Peyer's patch (tissue), 4 donors: ENCODE measurements around the gene SLC26A8. TPM values are rescaled to one million over a fixed set of nuclear protein-coding genes. Genes with fewer than 3 reads are reported as not detected.
"Not testable (repeated sequence)": the region's sequence is repeated elsewhere in the genome, so short reads cannot be mapped to it uniquely, and the experiment has no call there.

Experiments
- DNase-seq, 3 donors: peaks; one replicate each; pipeline ENCODE4 v3.0.0-alpha.2; 2017 to 2019
- H3K27ac ChIP-seq, 4 donors: fragments of 200-600 bp; sonication (generic); one replicate each; pipeline ENCODE4 v1.5.1; 2016 to 2019
- H3K27me3 ChIP-seq, 2 donors: fragments of 200-600 bp; sonication (generic); one replicate each; pipeline ENCODE4 v1.5.1; 2019
- H3K36me3 ChIP-seq, 3 donors: fragments of 200-600 bp; sonication (generic); one replicate each; pipeline ENCODE4 v1.5.1; 2016 to 2019
- H3K4me1 ChIP-seq, 4 donors: fragments of 200-600 bp; sonication (generic); one replicate each; pipeline ENCODE4 v1.5.1; 2016 to 2019
- H3K4me3 ChIP-seq, 4 donors: fragments of 200-600 bp; sonication (generic); 1 replicate in 3 of 4; 2 replicates in 1 of 4; pipeline ENCODE4 v1.5.1; 2016 to 2019; ENCODE audit warnings: mild to moderate bottlenecking in 1 of 4
- H3K9me3 ChIP-seq, 4 donors: fragments of 200-600 bp; sonication (generic); one replicate each; pipeline ENCODE4 v1.5.1; 2016 to 2019; ENCODE audit warnings: mild to moderate bottlenecking in 1 of 4
- POLR2A ChIP-seq, 2 donors: fragments of 450-650 bp; IDR thresholded peaks; one replicate each; pipeline ENCODE4 v1.5.1; 2017; ENCODE audit warnings: antibody characterized with exemption in 2 of 2, mild to moderate bottlenecking in 2 of 2, moderate library complexity in 2 of 2
- total RNA-seq, 4 donors: library from RNA; depleted of rRNA; stranded (reverse); fragments of >200 nt; gene quantifications; one replicate each; pipeline ENCODE4 v1.1.0, GENCODE V29; 2016
- TF ChIP-seq, protein P1 (sequence below), 6 experiments: fragments of 450-650 bp in 4 of 6; fragments of 200-600 bp in 2 of 6; sonication (generic) in 1 of 6; IDR thresholded peaks; one replicate each; pipeline ENCODE4 v1.5.1; 2017 to 2019; ENCODE audit warnings: antibody characterized with exemption in 6 of 6, mild to moderate bottlenecking in 3 of 6, moderate library complexity in 1 of 6

Gene SLC26A8
- total RNA-seq, 4 donors from 2014 or later = 1.7 TPM; not detected in 3

DNA sequence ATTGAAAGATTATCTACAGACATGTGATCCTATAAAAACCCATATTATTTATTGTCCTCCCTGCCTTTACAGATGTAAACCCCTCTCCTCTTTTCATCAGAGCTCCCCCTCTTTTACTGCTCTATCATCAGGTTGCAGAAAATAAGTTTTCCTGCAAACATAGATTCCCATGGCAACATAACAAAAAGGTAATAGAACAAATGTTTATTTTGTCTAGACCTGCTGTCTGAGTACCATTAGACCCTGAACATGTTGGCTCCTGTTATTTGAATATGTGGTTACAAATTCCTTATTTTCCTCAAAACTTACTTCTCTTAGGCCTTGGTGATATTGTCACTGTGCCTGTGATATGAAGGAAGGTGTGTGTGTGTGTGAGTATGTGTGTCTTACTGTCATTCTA, 14.7 kb upstream of the SLC26A8 start:
- peaks cover 0 to 48% (median 5%) of the 10 kb centered on the region in 4 donors for H3K4me1 ChIP-seq
- no peaks in the 10 kb centered on the region for H3K27me3 ChIP-seq
- H3K4me3 ChIP-seq = no peak overlapping the region
- H3K9me3 ChIP-seq = no peaks in the 10 kb centered on the region
- H3K36me3 ChIP-seq = no peaks in the 10 kb centered on the region
- TF ChIP-seq, protein P1, sequence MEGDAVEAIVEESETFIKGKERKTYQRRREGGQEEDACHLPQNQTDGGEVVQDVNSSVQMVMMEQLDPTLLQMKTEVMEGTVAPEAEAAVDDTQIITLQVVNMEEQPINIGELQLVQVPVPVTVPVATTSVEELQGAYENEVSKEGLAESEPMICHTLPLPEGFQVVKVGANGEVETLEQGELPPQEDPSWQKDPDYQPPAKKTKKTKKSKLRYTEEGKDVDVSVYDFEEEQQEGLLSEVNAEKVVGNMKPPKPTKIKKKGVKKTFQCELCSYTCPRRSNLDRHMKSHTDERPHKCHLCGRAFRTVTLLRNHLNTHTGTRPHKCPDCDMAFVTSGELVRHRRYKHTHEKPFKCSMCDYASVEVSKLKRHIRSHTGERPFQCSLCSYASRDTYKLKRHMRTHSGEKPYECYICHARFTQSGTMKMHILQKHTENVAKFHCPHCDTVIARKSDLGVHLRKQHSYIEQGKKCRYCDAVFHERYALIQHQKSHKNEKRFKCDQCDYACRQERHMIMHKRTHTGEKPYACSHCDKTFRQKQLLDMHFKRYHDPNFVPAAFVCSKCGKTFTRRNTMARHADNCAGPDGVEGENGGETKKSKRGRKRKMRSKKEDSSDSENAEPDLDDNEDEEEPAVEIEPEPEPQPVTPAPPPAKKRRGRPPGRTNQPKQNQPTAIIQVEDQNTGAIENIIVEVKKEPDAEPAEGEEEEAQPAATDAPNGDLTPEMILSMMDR (IDR thresholded peaks at IDR 0.05) = no peak
- no peak for TF ChIP-seq POLR2A (IDR thresholded peaks at IDR 0.05)
- DNase-seq = no peak
- H3K27ac ChIP-seq = no peak overlapping the region

DNA sequence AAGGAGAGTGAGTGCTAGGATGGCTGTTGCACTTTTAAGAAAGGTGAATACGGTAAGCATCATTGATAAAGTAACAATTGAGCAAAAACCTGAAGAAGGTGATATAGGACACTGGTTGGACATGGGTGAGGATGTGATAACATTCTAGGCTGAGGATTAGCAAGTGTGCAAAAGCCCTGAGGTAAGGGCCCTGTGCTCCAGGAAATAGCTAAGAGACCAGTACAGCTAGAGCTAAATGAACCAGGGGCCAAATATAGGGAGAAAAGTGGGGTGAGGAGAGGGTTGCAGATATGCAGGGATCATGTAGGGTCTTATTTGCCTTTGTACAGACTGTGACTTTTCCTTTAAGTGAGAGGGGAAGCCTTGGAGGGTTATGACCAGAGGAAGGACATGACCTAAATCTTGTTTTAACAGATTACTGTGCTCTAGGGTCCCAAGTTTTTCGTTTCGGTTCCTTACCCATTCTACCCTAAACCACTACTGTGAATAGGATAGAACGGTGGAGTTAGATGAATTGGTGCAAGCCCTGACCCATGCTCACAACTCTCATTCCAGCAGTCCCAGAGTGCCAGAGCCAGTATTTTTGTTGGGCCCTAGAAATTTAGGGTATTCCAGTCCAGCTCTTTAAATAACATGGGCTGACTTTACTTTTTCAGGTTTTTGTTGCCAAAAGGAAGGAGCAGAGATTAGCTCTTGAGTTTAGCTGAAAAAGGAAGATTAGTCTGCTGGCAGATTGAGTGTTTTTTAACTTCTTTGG, 13.9 kb upstream of the SLC26A8 start:
- no peaks in the 10 kb centered on the region for H3K27me3 ChIP-seq
- no peak for DNase-seq
- H3K4me1 ChIP-seq = peaks cover 0 to 55% (median 5%) of the 10 kb centered on the region in 4 donors
- H3K27ac ChIP-seq = no peak overlapping the region
- no peaks in the 10 kb centered on the region for H3K36me3 ChIP-seq
- H3K9me3 ChIP-seq = no peaks in the 10 kb centered on the region
- no peak overlapping the region for H3K4me3 ChIP-seq
- TF ChIP-seq, protein P1 (IDR thresholded peaks at IDR 0.05) = no peak
- no peak for TF ChIP-seq POLR2A (IDR thresholded peaks at IDR 0.05)

DNA sequence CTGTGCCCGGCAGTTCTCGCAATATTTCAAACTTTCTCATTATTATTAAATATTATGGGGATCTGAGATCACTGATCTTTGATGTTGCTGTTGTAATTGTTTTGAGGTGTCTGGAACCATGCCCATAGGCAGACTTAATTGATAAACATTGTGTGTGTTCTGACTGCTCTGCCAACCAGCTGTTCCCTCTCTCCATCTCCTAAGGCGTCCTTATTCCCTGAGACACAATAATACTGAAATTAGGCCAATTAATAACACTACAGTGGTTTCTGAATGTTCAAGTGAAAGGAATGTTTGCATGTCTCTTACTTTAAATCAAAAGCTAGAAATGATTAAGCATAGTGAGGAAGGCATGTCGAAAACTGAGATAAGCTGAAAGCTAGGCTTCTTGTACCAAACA, 10.8 kb upstream of the SLC26A8 start:
- peaks cover 0 to 70% (median 10%) of the 10 kb centered on the region in 4 donors for H3K4me1 ChIP-seq
- no peak for DNase-seq
- TF ChIP-seq POLR2A (IDR thresholded peaks at IDR 0.05) = no peak
- TF ChIP-seq, protein P1 (IDR thresholded peaks at IDR 0.05) = no peak
- H3K27ac ChIP-seq = no peak overlapping the region
- no peaks in the 10 kb centered on the region for H3K9me3 ChIP-seq
- H3K4me3 ChIP-seq = no peak overlapping the region
- no peaks in the 10 kb centered on the region for H3K36me3 ChIP-seq
- H3K27me3 ChIP-seq = no peaks in the 10 kb centered on the region

DNA sequence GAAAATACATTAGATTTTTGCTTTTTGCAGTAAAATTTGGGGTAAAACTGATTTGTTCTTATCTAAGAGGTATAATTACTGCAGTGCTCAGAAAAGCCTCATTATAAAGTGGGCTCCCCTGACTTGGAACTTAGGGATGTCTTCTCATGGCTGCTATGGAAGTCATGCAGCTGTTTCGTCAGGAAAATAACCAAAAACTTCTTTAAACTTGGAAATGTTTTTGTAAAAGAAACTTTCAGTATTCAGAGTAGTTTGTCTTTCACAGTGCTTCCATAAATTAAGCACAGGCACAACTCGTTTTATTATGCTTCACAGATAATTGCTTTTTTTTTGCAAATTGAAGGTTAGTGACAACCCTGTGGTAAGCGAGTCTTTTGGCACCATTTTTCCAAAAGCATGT, 10.0 kb upstream of the SLC26A8 start:
- Histone ChIP-seq H3K27ac (no peak overlapping the region), H3K36me3 (no peaks in the 10 kb centered on the region), H3K9me3 (no peaks in the 10 kb centered on the region), H3K4me3 (no peak overlapping the region), H3K27me3 (no peaks in the 10 kb centered on the region), H3K4me1 (peaks cover 0 to 78% (median 10%) of the 10 kb centered on the region in 4 donors)
- DNase-seq = no peak
- TF ChIP-seq POLR2A (IDR thresholded peaks at IDR 0.05) = no peak

GRCh38 chr6:36033935-36034334, 9.5 kb upstream of the SLC26A8 start:
- DNase-seq = no peak
- peaks cover 0 to 74% (median 10%) of the 10 kb centered on the region in 4 donors for H3K4me1 ChIP-seq

GRCh38 chr6:36033144-36033543, 8.7 kb upstream of the SLC26A8 start:
- H3K27ac ChIP-seq, H3K27me3 ChIP-seq, H3K9me3 ChIP-seq, DNase-seq, H3K36me3 ChIP-seq, H3K4me3 ChIP-seq: not testable (repeated sequence)
- peaks cover 0 to 66% (median 9%) of the 10 kb centered on the region in 4 donors for H3K4me1 ChIP-seq

More at GRCh38 chr6:36033935-36034334, 9.5 kb upstream of the SLC26A8 start:
- Histone ChIP-seq H3K27me3 (no peaks in the 10 kb centered on the region), H3K9me3 (no peaks in the 10 kb centered on the region), H3K4me3 (no peak overlapping the region), H3K27ac (no peak overlapping the region), H3K36me3 (no peaks in the 10 kb centered on the region)
- no peak for TF ChIP-seq POLR2A (IDR thresholded peaks at IDR 0.05)
- TF ChIP-seq, protein P1 (IDR thresholded peaks at IDR 0.05) = no peak
